ENCODE measurements around the gene ARSB. TPM values are rescaled to one million over a fixed set of nuclear protein-coding genes. Genes with fewer than 3 reads are reported as not detected.

Gene ARSB
- total and polyA plus RNA-seq, 5 experiments from 2014 or later = 2.2 to 4.7 (median 4.1) TPM

DNA sequence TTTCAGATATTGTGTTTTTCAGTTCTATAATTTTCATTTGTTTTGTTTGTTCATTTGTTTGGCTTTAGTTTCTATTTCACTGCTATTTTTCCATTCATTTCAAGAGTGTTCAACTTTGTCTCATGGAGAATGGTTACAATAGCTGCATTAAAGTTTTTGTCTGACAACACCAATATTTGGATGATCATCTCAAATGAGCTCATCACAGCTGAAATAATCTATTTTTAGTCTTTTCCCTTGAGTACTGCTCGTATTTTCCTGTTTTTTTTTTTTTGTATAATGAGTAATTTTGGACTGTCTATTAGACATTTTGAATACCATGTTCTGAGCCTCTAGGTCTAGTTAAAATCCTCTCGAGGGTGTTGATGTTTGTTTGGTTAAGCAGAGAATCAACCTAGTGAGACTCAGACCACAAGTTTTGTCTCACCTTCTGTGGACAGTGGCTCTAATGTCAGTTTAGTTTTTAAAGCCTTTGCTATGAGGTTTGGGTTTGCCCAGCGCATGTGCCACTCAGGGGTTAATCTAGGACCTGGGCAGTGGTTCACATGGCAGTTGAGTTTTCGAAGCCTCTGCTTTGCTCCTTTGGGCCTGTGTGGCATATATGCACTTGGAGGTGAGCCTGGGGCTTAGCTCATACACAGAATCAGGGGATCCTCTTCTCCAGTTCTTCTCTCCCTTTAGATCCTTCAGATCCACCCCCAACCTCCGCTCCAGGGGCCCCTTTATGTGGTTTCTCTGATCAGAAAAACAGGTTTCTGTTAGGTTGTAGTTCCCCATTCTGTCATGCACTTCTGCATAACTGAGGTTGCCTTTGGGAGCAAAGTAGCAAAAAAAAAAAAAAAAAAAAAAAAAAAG lies 79.8 kb downstream of the ARSB start:
- H3K4me3 Mint-ChIP-seq = no peak overlapping the region
- peaks cover 0 to 16% (median 8%) of the 10 kb centered on the region in 9 donors for H3K9me3 Mint-ChIP-seq
- POLR2A ChIA-PET = interaction anchor here (0.6 kb wide), 1 partner anchor 17 kb away, joined by 7 read pairs; no protein-coding TSS in a partner anchor
- no peak for ATAC-seq
- peaks cover 0 to 32% (median 2%) of the 10 kb centered on the region in 4 donors for H3K4me1 Mint-ChIP-seq
- peaks cover 17 to 29% (median 17%) of the 10 kb centered on the region in 3 donors for H3K36me3 Mint-ChIP-seq
- H3K27me3 Mint-ChIP-seq = no peaks in the 10 kb centered on the region
- H3K27ac Mint-ChIP-seq = no peak overlapping the region
- DNase-seq = no peak

DNA sequence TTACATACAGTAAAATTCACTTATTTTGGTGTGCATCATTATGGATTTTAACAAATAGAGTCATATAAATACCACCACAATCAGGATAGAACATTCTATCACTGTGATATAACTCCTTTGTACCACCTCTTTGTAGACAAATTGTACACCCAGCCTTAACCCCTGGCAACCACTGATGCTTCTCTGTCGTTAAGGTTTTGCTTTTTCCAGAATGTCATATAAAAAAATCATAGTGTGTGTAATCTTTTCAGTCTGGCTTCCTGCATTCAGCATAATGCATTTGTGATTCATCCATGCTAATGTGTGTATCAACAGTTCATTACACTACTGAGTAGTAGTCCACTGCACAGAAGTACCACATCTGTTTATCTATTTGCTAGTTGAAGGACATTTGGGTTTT lies 81.2 kb downstream of the ARSB start:
- Mint-ChIP-seq H3K9me3 (peaks cover 4 to 27% (median 18%) of the 10 kb centered on the region in 9 donors), H3K27ac (no peak overlapping the region), H3K27me3 (no peaks in the 10 kb centered on the region), H3K36me3 (peaks cover 20 to 37% (median 27%) of the 10 kb centered on the region in 3 donors), H3K4me3 (no peak overlapping the region), H3K4me1 (peaks cover 0 to 30% (median 2%) of the 10 kb centered on the region in 4 donors)
- ATAC-seq (no peak), DNase-seq (no peak)
- POLR2A ChIA-PET = no interaction called here

DNA sequence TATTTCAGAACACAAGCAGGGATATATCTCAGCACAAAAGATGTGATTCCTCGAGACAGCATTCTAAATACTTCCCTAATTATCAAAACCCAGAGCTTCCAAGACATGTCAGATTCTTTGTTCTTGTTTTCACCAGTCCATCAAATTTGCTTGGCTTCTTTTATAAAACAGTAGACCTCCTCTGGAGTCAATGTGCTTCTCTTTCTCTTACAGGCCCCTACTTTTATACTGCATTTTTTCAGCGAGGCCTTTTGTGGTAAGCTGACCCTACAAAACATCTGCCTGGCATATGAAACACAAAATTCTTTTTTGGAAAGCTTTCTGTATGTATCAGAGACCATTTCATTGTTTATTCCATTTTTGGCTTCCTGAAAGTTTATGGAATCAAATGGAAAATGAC lies 81.8 kb downstream of the ARSB start:
- Mint-ChIP-seq H3K27me3 (no peaks in the 10 kb centered on the region), H3K27ac (no peak overlapping the region), H3K36me3 (peaks cover 21 to 40% (median 29%) of the 10 kb centered on the region in 3 donors), H3K9me3 (peaks cover 4 to 31% (median 21%) of the 10 kb centered on the region in 9 donors), H3K4me3 (no peak overlapping the region), H3K4me1 (peaks cover 0 to 25% (median 1%) of the 10 kb centered on the region in 4 donors)
- POLR2A ChIA-PET = no interaction called here
- ATAC-seq (no peak), DNase-seq (no peak)

DNA sequence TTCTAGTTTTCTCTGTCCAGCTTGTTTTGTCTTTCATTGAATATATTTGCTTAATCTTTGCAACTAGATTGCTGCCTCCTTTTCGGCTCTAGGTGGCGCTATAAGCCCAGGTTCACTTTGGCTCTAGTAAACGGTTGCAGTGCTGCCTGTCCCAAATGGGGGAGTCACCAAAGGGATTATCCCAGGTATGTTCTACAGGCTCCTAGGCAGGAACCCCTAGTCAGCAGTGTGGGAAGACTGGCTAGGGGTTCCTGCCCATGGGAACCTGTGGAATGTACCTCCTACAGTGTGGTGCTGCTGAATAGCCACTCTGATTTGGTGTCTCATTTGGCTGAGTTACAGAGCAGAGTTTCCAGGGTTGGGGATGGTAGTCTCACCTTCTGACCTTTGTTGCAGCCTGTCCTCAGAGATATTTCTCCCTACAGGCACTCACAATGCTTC lies 85.2 kb downstream of the ARSB start:
- H3K9me3 Mint-ChIP-seq = peaks cover 4 to 31% (median 22%) of the 10 kb centered on the region in 9 donors
- no peak for DNase-seq

DNA sequence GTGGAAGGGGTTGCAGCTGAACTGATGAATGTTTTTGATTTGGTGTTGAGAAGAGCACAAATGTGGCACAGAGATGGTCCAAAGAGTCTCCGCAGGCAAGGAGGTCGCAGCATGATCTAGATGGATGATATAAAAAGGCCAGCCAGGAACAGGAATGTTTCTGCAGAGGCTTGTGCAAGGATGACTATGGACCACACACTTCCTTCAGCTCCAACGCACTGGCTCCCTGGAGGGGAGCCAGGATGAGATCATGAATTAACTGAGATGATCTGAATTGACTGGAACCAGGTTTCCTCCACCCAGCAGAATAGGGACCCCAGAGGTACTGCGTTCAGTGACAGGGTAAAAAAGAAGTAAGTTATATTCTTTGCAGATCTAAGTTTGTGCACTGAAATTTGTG lies 89.0 kb downstream of the ARSB start:
- Mint-ChIP-seq H3K4me3 (no peak overlapping the region), H3K9me3 (peaks cover 1 to 24% (median 17%) of the 10 kb centered on the region in 9 donors), H3K4me1 (peaks cover 0 to 10% (median 1%) of the 10 kb centered on the region in 4 donors), H3K27ac (no peak overlapping the region), H3K27me3 (no peaks in the 10 kb centered on the region), H3K36me3 (peaks cover 16 to 38% (median 27%) of the 10 kb centered on the region in 3 donors)
- ATAC-seq (no peak), DNase-seq (no peak)
- POLR2A ChIA-PET = no interaction called here

More for the DNA sequence above, 85.2 kb downstream of the ARSB start:
- no peaks in the 10 kb centered on the region for H3K27me3 Mint-ChIP-seq
- H3K27ac Mint-ChIP-seq = no peak overlapping the region
- H3K4me1 Mint-ChIP-seq = peaks cover 0 to under 1% (median 0%) of the 10 kb centered on the region in 4 donors
- no peak for ATAC-seq
- H3K4me3 Mint-ChIP-seq = no peak overlapping the region
- H3K36me3 Mint-ChIP-seq = peaks cover 23 to 49% (median 29%) of the 10 kb centered on the region in 3 donors
- POLR2A ChIA-PET = no interaction called here

DNA sequence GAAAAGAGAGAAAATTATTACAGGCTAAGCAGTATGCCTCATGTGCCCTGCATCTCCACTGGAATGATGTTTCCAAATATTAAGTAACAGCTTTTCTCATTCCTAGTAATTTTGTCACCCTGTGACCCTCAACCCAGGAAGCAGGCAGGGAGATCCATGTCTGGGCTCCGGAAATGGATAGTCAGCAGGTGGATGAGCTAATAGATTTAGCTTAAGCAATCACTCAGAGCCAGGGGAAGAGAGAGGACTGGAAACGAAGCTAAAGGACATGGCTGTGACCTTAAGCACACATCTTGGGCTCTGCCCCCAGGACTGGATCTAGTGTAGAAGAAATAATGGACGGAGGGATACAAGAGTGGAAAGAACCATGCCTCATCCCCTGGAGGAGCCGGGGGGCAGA lies 89.5 kb downstream of the ARSB start:
- H3K4me1 Mint-ChIP-seq = peaks cover 0 to 10% (median 1%) of the 10 kb centered on the region in 4 donors
- ATAC-seq (no peak), DNase-seq (no peak)
- peaks cover 15 to 36% (median 23%) of the 10 kb centered on the region in 3 donors for H3K36me3 Mint-ChIP-seq
- H3K27ac Mint-ChIP-seq = no peak overlapping the region
- H3K4me3 Mint-ChIP-seq = no peak overlapping the region
- H3K27me3 Mint-ChIP-seq = no peaks in the 10 kb centered on the region
- peaks cover 1 to 24% (median 15%) of the 10 kb centered on the region in 9 donors for H3K9me3 Mint-ChIP-seq
- POLR2A ChIA-PET = no interaction called here

DNA sequence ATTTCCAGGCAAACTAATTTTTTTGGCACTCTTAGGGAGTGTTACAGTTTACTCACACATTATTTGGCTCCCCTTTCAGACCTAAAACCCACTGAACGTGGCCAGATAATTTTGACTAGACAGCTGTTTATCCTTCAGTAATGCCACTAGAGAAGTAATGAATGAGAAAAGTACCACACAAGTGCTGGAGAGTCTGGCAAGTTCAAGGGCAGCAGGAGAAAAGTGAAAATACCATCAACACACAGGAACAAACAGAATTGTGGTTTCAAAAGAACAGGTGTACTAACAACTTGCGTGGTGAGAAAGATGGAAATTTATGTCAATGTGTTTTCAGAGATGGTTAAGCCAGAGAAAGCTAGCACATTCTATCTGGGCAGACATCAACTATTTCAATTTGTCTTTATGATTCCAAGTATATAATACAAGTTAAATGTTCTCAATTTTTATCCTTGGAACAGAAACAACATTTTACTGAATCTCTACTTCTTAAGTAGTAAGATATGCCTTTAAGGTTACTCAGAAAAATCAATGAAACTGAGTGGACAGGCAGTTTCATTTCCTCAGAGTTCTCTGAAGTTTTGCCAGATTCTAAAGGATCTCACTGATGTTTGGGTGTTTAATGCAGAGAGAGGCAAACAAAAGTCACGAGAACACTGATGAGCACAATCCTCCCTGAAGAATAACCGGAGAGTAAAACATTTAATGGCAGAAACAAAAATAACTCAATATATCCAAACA lies 91.0 kb downstream of the ARSB start:
- no peak for ATAC-seq
- Mint-ChIP-seq H3K4me3 (no peak overlapping the region), H3K27me3 (no peaks in the 10 kb centered on the region), H3K36me3 (peaks cover 10 to 24% (median 17%) of the 10 kb centered on the region in 3 donors), H3K27ac (no peak overlapping the region), H3K9me3 (peaks cover 0 to 12% (median 6%) of the 10 kb centered on the region in 9 donors), H3K4me1 (peaks cover 0 to 11% (median 2%) of the 10 kb centered on the region in 4 donors)
- POLR2A ChIA-PET = no interaction called here
- no peak for DNase-seq

DNA sequence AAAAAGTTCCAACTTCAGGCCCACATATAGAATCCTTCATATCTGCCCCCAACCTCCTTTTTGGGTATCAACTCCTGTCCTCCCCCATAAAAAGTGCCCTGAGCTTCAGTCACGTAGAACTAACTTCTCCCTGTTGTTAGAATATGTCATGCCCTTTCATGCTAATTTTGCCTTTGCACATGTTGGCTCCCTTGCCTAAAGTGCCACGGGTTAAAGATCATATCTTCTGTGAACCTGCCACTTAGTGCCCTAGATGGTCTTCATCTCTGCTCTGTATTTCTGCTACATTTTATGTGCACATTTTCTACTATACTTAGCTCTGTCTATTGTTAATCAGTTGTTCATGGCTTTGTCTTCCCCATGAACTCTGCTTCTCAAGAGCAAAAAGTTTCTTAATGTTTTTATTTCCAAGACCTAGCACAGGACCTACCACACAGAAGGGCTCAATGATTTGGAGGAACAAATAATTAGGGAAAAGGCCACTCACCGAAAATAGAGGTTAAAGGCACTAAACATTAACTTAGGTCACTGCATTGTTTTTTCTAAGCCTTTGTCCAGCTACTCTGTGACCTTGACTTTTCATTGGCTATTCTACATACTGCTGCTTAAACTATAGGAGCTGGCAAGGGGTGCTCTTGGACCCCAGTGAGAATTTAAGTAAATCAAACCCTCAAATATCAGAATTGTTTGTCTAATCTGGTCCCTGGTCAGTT lies 94.3 kb downstream of the ARSB start:
- POLR2A ChIA-PET = no interaction called here
- Mint-ChIP-seq H3K4me1 (peaks cover 14 to 38% (median 19%) of the 10 kb centered on the region in 4 donors), H3K9me3 (no peaks in the 10 kb centered on the region), H3K36me3 (peaks cover 5 to 13% (median 9%) of the 10 kb centered on the region in 3 donors), H3K27ac (peak overlapping the region in 1 of 10 donors; percentile 15), H3K27me3 (no peaks in the 10 kb centered on the region), H3K4me3 (no peak overlapping the region)
- no peak for ATAC-seq
- no peak for DNase-seq

DNA sequence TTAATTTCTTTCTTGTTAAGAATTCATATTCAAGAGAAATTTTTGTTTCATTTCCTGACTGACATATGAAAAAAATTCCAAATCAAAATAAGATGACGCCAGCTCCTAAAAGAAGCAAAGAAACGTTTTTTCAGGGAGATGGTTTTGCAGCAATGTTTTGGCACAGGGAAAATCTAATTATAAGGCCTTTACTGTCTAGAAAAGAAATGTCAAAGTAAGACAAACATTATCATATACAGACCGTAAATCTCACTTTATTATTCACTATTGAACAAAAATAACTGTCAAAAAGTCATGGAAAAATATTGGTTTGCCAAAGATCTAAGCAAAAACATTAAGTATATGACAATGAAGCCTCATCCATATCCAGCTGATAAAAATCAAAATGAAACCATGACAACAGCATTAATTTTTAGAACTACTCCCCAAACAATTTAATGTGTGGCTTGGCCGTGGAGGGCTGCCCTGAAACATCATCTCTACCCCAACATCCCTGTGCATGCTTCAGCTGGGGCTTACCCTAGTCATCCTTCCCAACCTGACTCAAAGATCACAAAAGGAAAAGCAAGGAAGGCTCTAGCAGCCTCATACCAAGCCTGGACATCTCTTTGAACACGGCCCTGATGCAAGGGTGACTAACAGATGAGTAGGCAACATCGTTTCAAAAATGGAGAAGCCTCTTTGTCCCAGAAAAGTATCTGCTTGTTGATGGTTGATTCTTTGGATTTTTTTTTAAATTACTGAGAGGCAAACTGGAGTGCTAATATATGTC lies 95.6 kb downstream of the ARSB start:
- POLR2A ChIA-PET = no interaction called here
- DNase-seq (no peak), ATAC-seq (no peak)
- Mint-ChIP-seq H3K27me3 (no peaks in the 10 kb centered on the region), H3K9me3 (no peaks in the 10 kb centered on the region), H3K36me3 (peaks cover 5 to 12% (median 10%) of the 10 kb centered on the region in 3 donors), H3K4me3 (no peak overlapping the region), H3K4me1 (peaks cover 12 to 36% (median 19%) of the 10 kb centered on the region in 4 donors), H3K27ac (no peak overlapping the region)

DNA sequence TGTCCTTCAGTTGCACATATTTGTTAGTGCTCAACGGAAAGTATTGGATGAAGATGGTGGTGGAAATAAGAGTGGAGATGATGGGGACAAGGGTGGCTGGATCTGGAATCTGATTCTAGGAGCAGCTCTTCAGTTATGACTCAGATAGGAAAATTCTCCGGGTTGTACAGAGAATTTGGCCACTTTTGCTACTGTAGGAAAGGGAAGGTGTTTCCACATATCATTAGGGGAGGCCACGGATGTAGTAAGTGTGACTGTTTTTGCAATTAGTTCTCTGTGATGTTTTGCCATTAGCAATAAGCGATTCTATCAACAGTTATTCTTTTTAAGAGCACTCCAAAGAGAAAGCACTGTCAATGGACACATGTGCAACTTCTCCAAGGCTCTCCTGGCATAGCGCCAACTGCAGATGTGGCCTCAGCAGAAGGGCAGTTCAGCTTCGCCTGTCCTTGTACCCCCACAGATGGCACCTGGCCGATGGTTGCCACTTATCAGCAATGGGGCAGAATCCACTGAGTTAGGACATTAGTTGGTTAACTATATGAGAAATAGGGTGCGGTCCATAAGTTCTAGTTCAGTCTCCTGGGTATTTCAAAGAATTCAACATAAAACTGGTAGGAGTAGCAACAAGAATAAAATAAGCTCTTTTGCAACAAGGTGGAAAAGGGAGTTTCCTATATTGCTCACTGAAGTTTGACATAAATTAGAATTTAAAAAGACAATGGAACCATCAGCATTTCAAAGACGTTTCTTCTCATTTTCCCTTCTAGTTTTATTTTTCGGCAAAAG lies 96.3 kb downstream of the ARSB start:
- no peak for ATAC-seq
- H3K4me1 Mint-ChIP-seq = peaks cover 12 to 28% (median 19%) of the 10 kb centered on the region in 4 donors

DNA sequence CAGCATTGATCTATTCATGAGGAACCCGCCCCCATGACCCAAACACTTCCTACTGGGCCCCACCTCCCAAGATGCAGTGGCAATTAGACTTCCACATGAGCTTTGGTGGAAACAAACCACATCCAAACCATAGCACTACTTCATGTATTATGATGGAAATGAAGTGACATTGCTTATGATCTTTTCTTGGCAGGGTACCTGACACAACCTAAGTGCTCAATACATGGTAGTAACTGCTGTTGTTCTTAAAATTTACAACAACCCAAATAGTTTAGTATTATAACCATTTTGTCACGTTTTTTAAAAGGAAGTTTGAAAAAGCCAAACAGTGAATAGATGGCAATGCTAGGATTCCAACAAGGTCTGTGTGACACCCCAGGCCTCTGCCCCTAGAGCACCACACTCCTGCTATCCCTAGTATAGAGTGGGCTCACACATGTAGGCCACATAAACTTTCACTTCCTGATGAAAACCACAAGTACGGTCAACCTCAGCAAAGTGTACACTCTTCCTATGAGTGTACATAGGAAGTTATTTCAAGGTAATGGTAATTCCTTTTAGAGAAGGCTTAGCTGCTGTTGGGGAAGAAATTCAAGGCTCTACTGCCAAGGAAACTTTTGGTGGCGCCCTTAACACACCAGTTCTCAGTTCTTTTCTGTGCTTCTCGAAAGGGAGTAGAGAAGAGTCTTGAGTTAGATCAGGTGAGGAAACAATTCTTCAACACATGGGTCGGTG lies 97.6 kb downstream of the ARSB start:
- DNase-seq (no peak), ATAC-seq (no peak)
- no peaks in the 10 kb centered on the region for H3K9me3 Mint-ChIP-seq
- H3K4me1 Mint-ChIP-seq = peaks cover 12 to 27% (median 19%) of the 10 kb centered on the region in 4 donors
- peak overlapping the region in 2 of 10 donors; percentile 4 to 25 for H3K27ac Mint-ChIP-seq
- POLR2A ChIA-PET = interaction anchor here (0.6 kb wide), 1 partner anchor 17 kb away, joined by 7 read pairs; no protein-coding TSS in a partner anchor
- H3K4me3 Mint-ChIP-seq = no peak overlapping the region
- peaks cover 5 to 16% (median 7%) of the 10 kb centered on the region in 3 donors for H3K36me3 Mint-ChIP-seq
- no peaks in the 10 kb centered on the region for H3K27me3 Mint-ChIP-seq

More for the DNA sequence above, 96.3 kb downstream of the ARSB start:
- POLR2A ChIA-PET = no interaction called here
- Mint-ChIP-seq H3K27ac (no peak overlapping the region), H3K4me3 (no peak overlapping the region), H3K27me3 (no peaks in the 10 kb centered on the region), H3K36me3 (peaks cover 5 to 11% (median 11%) of the 10 kb centered on the region in 3 donors), H3K9me3 (no peaks in the 10 kb centered on the region)
- DNase-seq = no peak
